PC-3 (cell line): Measurements from ENCODE around the gene MYH11. TPM values are rescaled to one million over a fixed set of nuclear protein-coding genes. Genes with fewer than 3 reads are reported as not detected.

ENCODE experiments used
- ATAC-seq: fragments of 200-7000 bp; cut with Tn5 transposase; 2 replicates; pipeline ENCODE4 v1.9.1; 2020; ENCODE audit warnings: mild to moderate bottlenecking, moderate library complexity
- BruUV-seq: library from RNA; stranded (reverse); fragments of 400-500 nt; replicated peaks from 2 replicates; lab custom pipeline; 2021; lab: Mats Ljungman, UMichigan
- CTCF ChIA-PET: fragments of 300-600 bp; sonication (Branson Sonifier 250); formaldehyde crosslinking; loops from one replicate; lab custom pipeline; 2022; ENCODE audit warnings: antibody characterized with exemption; lab: Charles Lee
- POLR2A ChIA-PET: fragments of 300-600 bp; sonication (Branson Sonifier 250); formaldehyde crosslinking; loops from one replicate; lab custom pipeline; 2022; ENCODE audit warnings: antibody characterized with exemption; ENCODE audit not compliant: unreplicated experiment; lab: Charles Lee
- DNase-seq: peaks from one replicate; pipeline ENCODE4 v3.0.0-alpha.2; 2015
- H2AFZ ChIP-seq: fragments of 300-600 bp; sonication (generic); 2 replicates; pipeline ENCODE4 v1.6.0; 2016; ENCODE audit warnings: antibody characterized with exemption, low read length
- H3F3A ChIP-seq: fragments of 300-600 bp; sonication (generic); one replicate; pipeline ENCODE4 v1.6.0; 2017; ENCODE audit warnings: antibody characterized with exemption, low read length, control low read depth, mild to moderate bottlenecking; ENCODE audit not compliant: unreplicated experiment
- H3K27ac ChIP-seq: fragments of 300-600 bp; sonication (generic); 2 replicates; pipeline ENCODE4 v1.5.1; 2016; ENCODE audit warnings: mild to moderate bottlenecking, low read length
- H3K27me3 ChIP-seq: fragments of 300-600 bp; sonication (generic); 2 replicates; pipeline ENCODE4 v1.6.1; 2016; ENCODE audit warnings: low read length, mixed read lengths
- H3K36me3 ChIP-seq: fragments of 300-600 bp; sonication (generic); 2 replicates; pipeline ENCODE4 v1.6.1; 2016; ENCODE audit warnings: low read depth, mixed run types, low read length, mixed read lengths
- H3K4me1 ChIP-seq: fragments of 300-600 bp; sonication (generic); 2 replicates; pipeline ENCODE4 v1.5.1; 2016; ENCODE audit warnings: low read length; ENCODE audit not compliant: insufficient read depth
- H3K4me2 ChIP-seq: fragments of 300-600 bp; sonication (generic); 2 replicates; pipeline ENCODE4 v1.6.0; 2016; ENCODE audit warnings: low read length
- H3K4me3 ChIP-seq: fragments of 300-600 bp; sonication (generic); 2 replicates; pipeline ENCODE4 v1.5.1; 2016; ENCODE audit warnings: mild to moderate bottlenecking, low read length, mixed read lengths
- H3K79me2 ChIP-seq: fragments of 300-600 bp; sonication (generic); 2 replicates; pipeline ENCODE4 v1.6.1; 2017; ENCODE audit warnings: low read length, mixed read lengths
- H3K9ac ChIP-seq: fragments of 300-600 bp; sonication (generic); 2 replicates; pipeline ENCODE4 v1.6.0; 2016; ENCODE audit warnings: mild to moderate bottlenecking, low read length
- H3K9me2 ChIP-seq: fragments of 300-600 bp; sonication (generic); replicated peaks from 2 replicates; pipeline ENCODE4 v1.6.1; 2016; ENCODE audit warnings: mixed run types, low read length, mixed read lengths
- H3K9me3 ChIP-seq: fragments of 300-600 bp; sonication (generic); 2 replicates; pipeline ENCODE4 v1.6.1; 2016; ENCODE audit warnings: low read length, mixed read lengths
- H4K20me1 ChIP-seq: fragments of 300-600 bp; sonication (generic); 2 replicates; pipeline ENCODE4 v1.6.1; 2016; ENCODE audit warnings: low read length, mixed read lengths
- EZH2 ChIP-seq: fragments of 300-600 bp; sonication (generic); IDR thresholded peaks from one replicate; pipeline ENCODE4 v1.6.1; 2017; ENCODE audit warnings: antibody characterized with exemption, mild to moderate bottlenecking, low read length; ENCODE audit not compliant: unreplicated experiment
- EZH2phosphoT487 ChIP-seq: fragments of 300-600 bp; sonication (generic); IDR thresholded peaks from 2 replicates; pipeline ENCODE4 v1.6.1; 2018; ENCODE audit warnings: mild to moderate bottlenecking, antibody characterized with exemption, low read length, borderline replicate concordance
- intact Hi-C: fragments of 100-400 bp; cut with micrococcal nuclease; formaldehyde crosslinking; loops from 2 replicates; pipeline ENCODE4 v1.9.0; 2023
- total RNA-seq: library from RNA; depleted of rRNA; stranded (reverse); fragments of >200 nt; gene quantifications from 2 replicates; pipeline ENCODE4 v1.2.3, GENCODE V29; 2014
- TF ChIP-seq, protein P1 (sequence below): fragments of 300-600 bp; sonication (generic); conservative IDR thresholded peaks from 2 replicates; pipeline ENCODE4 v1.5.1; 2017; ENCODE audit warnings: antibody characterized with exemption, low read depth, mild to moderate bottlenecking, low read length

MYH11 gene
- total RNA-seq, 1 experiment from 2014 or later = not detected

DNA sequence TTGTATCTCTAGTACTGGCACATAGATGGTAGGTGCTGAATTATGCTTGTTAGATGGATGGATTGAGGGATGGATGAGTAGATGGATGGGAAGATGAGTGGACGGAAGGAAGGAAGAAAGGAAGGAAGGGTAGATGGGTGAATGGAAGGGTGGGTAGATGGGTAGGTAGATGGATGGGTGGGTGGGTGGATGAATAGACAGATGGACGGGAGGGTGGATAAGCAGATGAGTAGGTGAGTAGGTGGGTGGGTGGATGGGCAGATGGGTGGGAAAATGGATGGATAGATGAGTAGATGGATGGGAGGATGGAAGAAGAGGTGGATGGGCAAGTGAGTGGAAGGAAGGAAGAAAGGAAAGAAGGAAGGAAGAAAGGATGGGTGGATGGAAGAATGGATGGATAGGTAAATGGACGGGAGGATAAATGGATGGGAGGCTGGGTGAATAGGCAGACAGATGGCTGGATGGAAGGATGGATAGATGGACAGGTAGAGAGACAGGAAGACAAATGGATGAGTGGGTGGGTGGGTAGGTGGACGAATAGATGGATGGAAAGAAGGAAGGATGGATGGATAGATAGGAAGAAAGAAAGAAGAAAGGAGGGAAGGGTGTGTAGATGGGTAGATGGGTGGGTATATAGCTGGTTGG, 56.9 kb downstream of the MYH11 start:
- Histone ChIP-seq H3K4me2 (no peak overlapping the region), H3K79me2 (no peaks in the 10 kb centered on the region), H4K20me1 (no peaks in the 10 kb centered on the region), H2AFZ (no peak overlapping the region), H3F3A (no peaks in the 10 kb centered on the region), H3K4me1 (no peaks in the 10 kb centered on the region), H3K27ac (no peak overlapping the region), H3K27me3 (no peaks in the 10 kb centered on the region), H3K4me3 (no peak overlapping the region), H3K36me3 (no peaks in the 10 kb centered on the region), H3K9ac (no peak overlapping the region), H3K9me2 (no peaks in the 10 kb centered on the region), H3K9me3 (no peaks in the 10 kb centered on the region)
- CTCF ChIA-PET = no interaction called here
- DNase-seq = no peak
- ATAC-seq = no peak
- TF ChIP-seq EZH2phosphoT487 (no peak), EZH2 (no peak)
- TF ChIP-seq, protein P1, sequence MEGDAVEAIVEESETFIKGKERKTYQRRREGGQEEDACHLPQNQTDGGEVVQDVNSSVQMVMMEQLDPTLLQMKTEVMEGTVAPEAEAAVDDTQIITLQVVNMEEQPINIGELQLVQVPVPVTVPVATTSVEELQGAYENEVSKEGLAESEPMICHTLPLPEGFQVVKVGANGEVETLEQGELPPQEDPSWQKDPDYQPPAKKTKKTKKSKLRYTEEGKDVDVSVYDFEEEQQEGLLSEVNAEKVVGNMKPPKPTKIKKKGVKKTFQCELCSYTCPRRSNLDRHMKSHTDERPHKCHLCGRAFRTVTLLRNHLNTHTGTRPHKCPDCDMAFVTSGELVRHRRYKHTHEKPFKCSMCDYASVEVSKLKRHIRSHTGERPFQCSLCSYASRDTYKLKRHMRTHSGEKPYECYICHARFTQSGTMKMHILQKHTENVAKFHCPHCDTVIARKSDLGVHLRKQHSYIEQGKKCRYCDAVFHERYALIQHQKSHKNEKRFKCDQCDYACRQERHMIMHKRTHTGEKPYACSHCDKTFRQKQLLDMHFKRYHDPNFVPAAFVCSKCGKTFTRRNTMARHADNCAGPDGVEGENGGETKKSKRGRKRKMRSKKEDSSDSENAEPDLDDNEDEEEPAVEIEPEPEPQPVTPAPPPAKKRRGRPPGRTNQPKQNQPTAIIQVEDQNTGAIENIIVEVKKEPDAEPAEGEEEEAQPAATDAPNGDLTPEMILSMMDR = no peak
- intact Hi-C loops = no loop called here
- BruUV-seq = no TSS peak
- POLR2A ChIA-PET = no interaction called here

DNA sequence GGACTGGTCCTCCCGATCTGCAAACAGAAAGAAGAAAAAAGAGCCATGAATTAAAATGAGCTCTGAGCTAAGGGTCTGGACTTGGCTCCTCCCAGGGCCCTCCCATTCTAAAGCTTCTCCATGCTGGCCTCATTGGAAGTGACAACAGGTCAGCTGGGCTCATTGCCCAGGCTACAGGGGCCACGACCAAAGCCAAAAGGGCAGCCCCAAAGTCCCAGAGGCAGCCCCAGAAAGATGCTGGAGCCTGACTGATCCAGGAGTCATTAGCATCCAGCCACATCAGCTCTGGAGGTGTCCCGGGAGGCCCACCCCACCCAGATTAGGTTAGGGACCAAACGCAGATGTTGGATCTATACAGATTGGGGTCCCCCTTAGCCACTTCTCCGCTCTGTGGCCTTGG, 58.2 kb downstream of the MYH11 start:
- Histone ChIP-seq H3F3A (no peaks in the 10 kb centered on the region), H3K9me3 (no peaks in the 10 kb centered on the region), H3K36me3 (no peaks in the 10 kb centered on the region), H4K20me1 (no peaks in the 10 kb centered on the region), H3K4me2 (no peak overlapping the region), H3K27me3 (no peaks in the 10 kb centered on the region), H3K79me2 (no peaks in the 10 kb centered on the region), H3K27ac (no peak overlapping the region), H3K9me2 (no peaks in the 10 kb centered on the region), H3K4me1 (no peaks in the 10 kb centered on the region), H3K4me3 (no peak overlapping the region), H2AFZ (no peak overlapping the region), H3K9ac (no peak overlapping the region)
- intact Hi-C loops = no loop called here
- ChIA-PET CTCF (no interaction called here), POLR2A (no interaction called here)
- ATAC-seq = no peak
- TF ChIP-seq EZH2phosphoT487 = no peak
- TF ChIP-seq EZH2 = no peak
- TF ChIP-seq, protein P1 = no peak
- BruUV-seq = no TSS peak
- DNase-seq = no peak

DNA sequence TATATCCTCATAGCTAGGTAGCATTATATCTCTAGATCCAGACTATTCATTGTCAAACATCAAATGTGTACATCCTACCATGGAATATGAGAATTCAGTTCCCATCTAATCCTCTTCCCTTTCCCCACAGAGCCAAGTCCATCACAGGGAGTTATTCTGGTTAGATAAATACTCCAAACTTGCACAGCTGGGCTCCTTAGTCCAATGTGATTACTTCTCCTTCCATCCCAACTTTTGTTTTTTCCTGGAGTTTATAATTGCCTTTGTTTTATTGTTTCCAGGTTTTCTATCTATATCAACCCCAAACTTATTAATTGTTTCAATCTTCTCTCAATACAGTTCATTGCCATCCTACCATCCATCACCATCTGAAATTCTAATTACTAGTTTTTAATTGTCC, 59.9 kb downstream of the MYH11 start:
- ChIA-PET CTCF (no interaction called here), POLR2A (no interaction called here)
- Histone ChIP-seq H3K79me2 (no peaks in the 10 kb centered on the region), H3K4me1 (no peaks in the 10 kb centered on the region), H3K9me3 (no peaks in the 10 kb centered on the region), H3K27ac (no peak overlapping the region), H3F3A (no peaks in the 10 kb centered on the region), H3K9me2 (no peaks in the 10 kb centered on the region), H3K27me3 (no peaks in the 10 kb centered on the region), H3K4me3 (no peak overlapping the region), H3K9ac (no peak overlapping the region), H3K36me3 (no peaks in the 10 kb centered on the region), H3K4me2 (no peak overlapping the region), H4K20me1 (no peaks in the 10 kb centered on the region), H2AFZ (no peak overlapping the region)
- intact Hi-C loops = no loop called here
- ATAC-seq = no peak
- no peak for DNase-seq
- BruUV-seq = no TSS peak
- TF ChIP-seq, protein P1 = no peak
- TF ChIP-seq EZH2 (no peak), EZH2phosphoT487 (no peak)
